AG09309 (cell line): ENCODE measurements around the gene TBL1Y.

Experiments
- DNase-seq: peaks from one replicate; pipeline ENCODE4 v3.0.0-alpha.2; 2010; ENCODE audit warnings: low read depth
- H3K4me3 ChIP-seq: 2 replicates; pipeline ENCODE4 v1.5.1; 2011; ENCODE audit warnings: mild to moderate bottlenecking, low read depth, low read length, moderate library complexity; ENCODE audit not compliant: control insufficient read depth
- TF ChIP-seq, protein P1 (sequence below): IDR thresholded peaks from 2 replicates; pipeline ENCODE4 v1.5.1; 2011; ENCODE audit warnings: mild to moderate bottlenecking, low read depth, low read length, inconsistent platforms; ENCODE audit not compliant: insufficient read depth, control insufficient read depth; ENCODE audit errors: missing control alignments

TBL1Y gene

DNA sequence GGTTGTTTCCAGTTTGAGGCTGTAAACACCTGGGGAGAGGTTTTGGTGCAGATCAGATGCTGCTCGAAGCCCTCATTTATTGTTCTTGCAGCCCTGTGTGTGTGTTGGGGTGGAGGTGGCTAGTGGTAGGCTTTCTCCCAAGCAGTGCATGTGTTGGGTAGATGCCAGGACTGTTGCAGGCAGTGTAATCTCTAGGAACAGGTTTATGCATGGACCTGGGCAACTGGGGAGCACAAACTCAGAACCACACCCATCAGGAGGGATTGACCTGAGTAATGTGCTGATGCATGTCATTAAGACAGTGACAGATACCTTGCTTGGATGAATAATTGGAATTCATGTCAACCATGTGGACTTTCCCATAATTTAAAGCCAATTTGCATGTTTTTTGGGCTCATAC is 77.3 kb downstream of the TBL1Y start:
- no peak for DNase-seq
- H3K4me3 ChIP-seq = no peak overlapping the region
- TF ChIP-seq, protein P1, sequence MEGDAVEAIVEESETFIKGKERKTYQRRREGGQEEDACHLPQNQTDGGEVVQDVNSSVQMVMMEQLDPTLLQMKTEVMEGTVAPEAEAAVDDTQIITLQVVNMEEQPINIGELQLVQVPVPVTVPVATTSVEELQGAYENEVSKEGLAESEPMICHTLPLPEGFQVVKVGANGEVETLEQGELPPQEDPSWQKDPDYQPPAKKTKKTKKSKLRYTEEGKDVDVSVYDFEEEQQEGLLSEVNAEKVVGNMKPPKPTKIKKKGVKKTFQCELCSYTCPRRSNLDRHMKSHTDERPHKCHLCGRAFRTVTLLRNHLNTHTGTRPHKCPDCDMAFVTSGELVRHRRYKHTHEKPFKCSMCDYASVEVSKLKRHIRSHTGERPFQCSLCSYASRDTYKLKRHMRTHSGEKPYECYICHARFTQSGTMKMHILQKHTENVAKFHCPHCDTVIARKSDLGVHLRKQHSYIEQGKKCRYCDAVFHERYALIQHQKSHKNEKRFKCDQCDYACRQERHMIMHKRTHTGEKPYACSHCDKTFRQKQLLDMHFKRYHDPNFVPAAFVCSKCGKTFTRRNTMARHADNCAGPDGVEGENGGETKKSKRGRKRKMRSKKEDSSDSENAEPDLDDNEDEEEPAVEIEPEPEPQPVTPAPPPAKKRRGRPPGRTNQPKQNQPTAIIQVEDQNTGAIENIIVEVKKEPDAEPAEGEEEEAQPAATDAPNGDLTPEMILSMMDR = no peak

DNA sequence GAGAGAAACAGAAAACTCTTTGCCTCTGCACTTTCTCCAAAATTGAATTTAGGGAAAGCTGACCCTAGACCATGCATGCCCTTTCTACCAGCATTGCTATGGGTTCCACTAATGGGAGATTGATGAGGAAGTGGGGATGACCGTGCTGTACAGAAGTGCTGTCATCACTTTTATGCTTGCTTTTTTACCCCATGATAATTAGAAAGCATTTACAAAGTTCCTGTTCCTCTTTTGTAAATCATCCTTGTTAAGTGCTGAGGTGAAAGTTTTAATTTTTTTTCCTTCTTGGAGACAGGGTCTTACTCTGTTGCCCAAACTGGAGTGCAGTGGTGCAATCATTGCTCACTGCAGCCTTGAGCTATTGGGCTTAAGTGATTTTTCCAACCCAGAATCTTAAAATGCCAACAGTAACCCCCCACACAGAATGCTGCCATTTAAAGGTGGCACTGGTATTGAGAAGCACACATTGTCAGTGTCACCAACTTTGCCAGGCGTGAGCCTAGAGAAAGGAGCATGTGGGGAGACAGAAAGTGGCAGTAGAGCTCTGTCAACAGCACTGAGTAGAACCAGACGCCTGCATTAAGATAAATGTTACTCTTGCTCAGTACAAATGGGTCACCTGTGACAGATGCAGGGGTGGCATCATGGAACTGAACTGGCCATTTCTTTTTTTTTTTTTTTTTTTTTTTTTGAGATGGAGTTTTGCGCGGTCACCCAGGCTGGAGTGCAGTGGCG is 79.6 kb downstream of the TBL1Y start:
- DNase-seq = no peak
- no peak overlapping the region for H3K4me3 ChIP-seq
- TF ChIP-seq, protein P1 = no peak

DNA sequence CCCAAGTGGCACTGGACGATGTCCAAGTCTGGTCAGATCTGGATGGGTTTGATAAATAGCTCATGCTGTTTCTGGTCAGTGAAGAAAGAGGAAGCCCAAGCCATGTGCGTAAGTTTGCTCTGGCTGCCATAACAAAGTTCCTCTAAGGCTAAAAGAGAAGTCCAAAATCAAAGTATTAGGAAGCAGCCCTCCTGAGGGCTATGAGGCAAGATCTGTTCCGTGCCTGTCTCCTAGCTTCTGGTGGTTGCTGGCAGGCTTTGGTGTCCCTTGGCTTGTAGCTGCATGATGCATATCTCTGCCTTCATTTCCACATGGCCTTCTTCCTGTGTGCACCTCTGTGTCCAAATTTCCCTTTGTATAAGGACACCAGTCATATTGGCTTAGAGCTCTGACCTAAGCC is 81.5 kb downstream of the TBL1Y start:
- no peak for DNase-seq
- H3K4me3 ChIP-seq = no peak overlapping the region
- TF ChIP-seq, protein P1 = no peak

DNA sequence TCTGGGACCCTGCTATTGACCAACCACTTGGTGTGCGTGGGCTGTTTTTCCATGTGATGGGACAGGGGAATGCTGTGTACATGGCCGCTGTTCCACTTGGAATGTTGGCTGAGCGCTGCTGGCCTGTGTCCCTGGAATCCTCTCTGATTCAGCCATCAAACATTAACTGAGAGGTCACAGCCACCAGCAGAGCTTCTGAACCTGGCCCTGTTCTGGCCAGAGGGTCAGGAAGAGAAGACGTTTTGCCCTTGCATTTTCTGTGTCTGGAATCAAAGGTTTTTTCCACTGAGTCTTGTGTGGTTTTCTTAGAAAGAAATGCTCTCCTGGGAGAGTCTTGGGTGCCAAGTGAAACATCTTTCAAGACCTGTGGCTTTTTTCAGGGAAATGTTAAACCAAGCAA is 85.5 kb downstream of the TBL1Y start:
- DNase-seq = no peak
- TF ChIP-seq, protein P1 = no peak

DNA sequence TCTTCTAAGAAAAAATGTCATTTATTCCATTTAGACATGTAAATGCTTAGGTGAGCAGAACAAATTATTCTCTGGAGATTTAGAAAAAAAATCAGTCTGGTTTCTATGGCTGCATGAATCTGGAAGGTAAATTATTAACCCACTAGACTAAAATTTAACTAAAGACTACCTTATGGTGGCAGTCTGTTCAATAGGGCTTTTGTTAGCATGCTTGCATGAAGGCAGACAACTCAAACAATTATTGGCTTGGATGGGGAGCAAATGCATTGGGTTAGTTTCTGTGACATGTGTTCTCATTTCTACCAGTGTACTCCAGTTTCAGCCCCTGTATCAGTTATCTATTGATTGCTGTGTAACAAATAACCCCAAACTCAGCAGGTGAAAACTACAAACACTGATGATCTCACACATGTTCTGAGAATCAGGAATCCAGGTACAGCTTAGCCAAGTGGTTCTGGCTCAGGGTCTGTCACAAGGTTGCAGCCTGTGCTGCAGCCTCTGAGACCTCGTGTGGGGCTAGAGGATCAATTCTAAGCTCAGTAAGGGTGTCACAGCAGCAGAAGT is 87.1 kb downstream of the TBL1Y start:
- DNase-seq = no peak
- no peak overlapping the region for H3K4me3 ChIP-seq
- TF ChIP-seq, protein P1 = no peak

More for the DNA sequence above, 85.5 kb downstream of the TBL1Y start:
- H3K4me3 ChIP-seq = no peak overlapping the region

DNA sequence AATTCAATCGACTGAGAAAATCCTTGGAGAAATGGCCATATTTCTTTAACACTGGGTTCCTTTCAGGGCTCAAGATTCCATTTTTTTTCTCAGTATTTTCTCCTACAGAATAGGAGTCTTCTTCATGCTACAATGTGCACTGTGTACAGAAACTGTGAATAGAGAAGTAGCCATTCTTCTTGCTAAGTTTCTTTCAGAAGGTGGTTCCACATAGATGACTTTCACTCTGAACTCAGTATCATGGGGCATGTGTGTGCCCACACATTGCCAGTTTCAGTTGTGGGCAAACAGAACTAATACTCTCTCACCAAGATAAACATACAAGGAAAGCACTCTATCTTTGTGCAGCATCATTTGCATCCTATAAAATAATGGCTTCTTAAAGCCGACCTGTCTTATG is 89.4 kb downstream of the TBL1Y start:
- DNase-seq = no peak
- TF ChIP-seq, protein P1 = no peak
- no peak overlapping the region for H3K4me3 ChIP-seq

DNA sequence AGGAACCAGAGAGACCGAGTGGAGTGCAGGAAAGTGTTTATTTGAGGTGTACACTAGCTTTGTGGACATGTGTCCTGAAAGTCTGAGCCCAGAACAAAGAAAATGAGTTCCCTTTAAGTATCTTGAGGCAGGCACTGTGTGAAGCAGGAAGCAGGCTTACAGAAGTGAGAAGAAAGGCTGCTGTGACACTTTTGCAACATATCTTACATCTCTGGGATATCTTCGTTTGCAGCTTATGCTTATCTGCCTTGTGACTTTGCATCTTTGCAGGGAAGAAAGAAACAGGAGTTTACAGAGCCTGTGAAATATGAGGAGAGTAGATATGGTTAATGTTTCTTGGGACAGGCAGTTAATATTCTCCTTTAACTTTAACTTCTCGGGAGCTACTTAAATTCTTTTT is 92.1 kb downstream of the TBL1Y start:
- TF ChIP-seq, protein P1 = no peak
- no peak overlapping the region for H3K4me3 ChIP-seq
- no peak for DNase-seq
